ENCODE data around the gene METTL26. TPM values are rescaled to one million over a fixed set of nuclear protein-coding genes. Genes with fewer than 3 reads are reported as not detected.

The METTL26 gene
- total and polyA plus RNA-seq, 11 donors: 39.6 to 187 (median 58.5) TPM

GRCh38 chr16:651844-652243, 15.7 kb upstream of the METTL26 start:
- Histone ChIP-seq H3K4me3 (no peak overlapping the region), H3K9me3 (no peaks in the 10 kb centered on the region), H3K27ac (no peak overlapping the region), H3K36me3 (peaks cover 0 to 23% (median 0%) of the 10 kb centered on the region in 9 donors), H3K4me1 (peaks cover 3 to 38% (median 29%) of the 10 kb centered on the region in 12 donors), H3K27me3 (no peaks in the 10 kb centered on the region)
- DNase-seq: no peak
- intact Hi-C loops (cut with DNase I): loop anchor here in 1 of 10 donors (10.0 kb wide), 1 partner anchor 67 kb away; no protein-coding TSS in a partner anchor
- no peak for TF ChIP-seq POLR2A (IDR thresholded peaks at IDR 0.05)
- no peak for TF ChIP-seq CTCF (IDR thresholded peaks at IDR 0.05)
- no peak for ATAC-seq
- WGBS, 4 donors: 87 to 92% (median 91%) methylated on average over 14 to 22 of the region's 22 CpGs

GRCh38 chr16:649631-650030, 13.5 kb upstream of the METTL26 start:
- no peaks in the 10 kb centered on the region for H3K9me3 ChIP-seq
- H3K36me3 ChIP-seq: peaks cover 0 to 7% (median 0%) of the 10 kb centered on the region in 9 donors
- H3K27me3 ChIP-seq: no peaks in the 10 kb centered on the region
- TF ChIP-seq POLR2A (IDR thresholded peaks at IDR 0.05) (no peak), CTCF (IDR thresholded peaks at IDR 0.05) (no peak)
- H3K27ac ChIP-seq: peak overlapping the region in 10 of 12 donors; percentile 76 to 97 (median 90)
- H3K4me1 ChIP-seq: peaks cover 3 to 60% (median 40%) of the 10 kb centered on the region in 12 donors
- intact Hi-C loops (cut with DNase I): loop anchor here in 3 of 10 donors (10.0 kb wide), 1 partner anchor 65 kb away; no protein-coding TSS in a partner anchor
- 0 to 7% (median 2%) methylated on average over 12 to 44 of the region's 44 CpGs for WGBS, 4 donors
- H3K4me3 ChIP-seq: peak overlapping the region; percentile 61 to 94 (median 74)
- ATAC-seq (no peak), DNase-seq (no peak)

- peak; percentile 94 to 97 (median 96) for DNase-seq
- intact Hi-C loops (cut with DNase I): loop anchor here in 2 of 10 donors (10.0 kb wide), 1 partner anchor 64 kb away; no protein-coding TSS in a partner anchor
- TF ChIP-seq POLR2A (IDR thresholded peaks at IDR 0.05): no peak
- TF ChIP-seq CTCF (IDR thresholded peaks at IDR 0.05): no peak
- peaks cover 0 to 7% (median 0%) of the 10 kb centered on the region in 9 donors for H3K36me3 ChIP-seq
- peak within 1 kb of the TSS; percentile 76 to 97 (median 88) for H3K27ac ChIP-seq
- H3K27me3 ChIP-seq: no peaks in the 10 kb centered on the region
- H3K4me1 ChIP-seq: peaks cover 3 to 66% (median 40%) of the 10 kb centered on the region in 12 donors
- peak within 1 kb of the TSS; percentile 61 to 94 (median 74) for H3K4me3 ChIP-seq
- ATAC-seq: peak; percentile 71 to 88 (median 85)
- 1 to 3% (median 2%) methylated on average over 43 to 91 of the region's 91 CpGs for WGBS, 4 donors
- H3K9me3 ChIP-seq: no peaks in the 10 kb centered on the region
Observed at GRCh38 chr16:648781-649589, 12.9 kb upstream of the METTL26 start, which contains the start of gene WDR90. WDR90 (plus strand) TSS chr16:649365; CDS start chr16:649417, 52 bp downstream.

Measured in heart left ventricle (tissue), 16 donors.